MM.1S (cell line): ENCODE measurements around the gene IGFBP2.

Experiments
- DNase-seq: peaks from one replicate; pipeline ENCODE4 v3.0.0-alpha.2; 2015
- H2AFZ ChIP-seq: fragments of 300-600 bp; sonication (generic); 2 replicates; pipeline ENCODE4 v1.6.0; 2016; ENCODE audit warnings: antibody characterized with exemption, low read length
- H3F3A ChIP-seq: fragments of 300-600 bp; sonication (generic); 2 replicates; pipeline ENCODE4 v1.6.1; 2016; ENCODE audit warnings: mild to moderate bottlenecking, antibody characterized with exemption, low read length, moderate library complexity, mixed read lengths; ENCODE audit not compliant: insufficient read depth
- H3K27ac ChIP-seq: fragments of 300-600 bp; sonication (generic); 2 replicates; pipeline ENCODE4 v1.5.1; 2016; ENCODE audit warnings: mild to moderate bottlenecking, low read length
- H3K27me3 ChIP-seq: fragments of 300-600 bp; sonication (generic); replicated peaks from 2 replicates; pipeline ENCODE4 v1.6.0; 2016; ENCODE audit warnings: low read length; ENCODE audit not compliant: insufficient read depth
- H3K36me3 ChIP-seq: fragments of 300-600 bp; sonication (generic); replicated peaks from 2 replicates; pipeline ENCODE4 v1.6.1; 2016; ENCODE audit warnings: mild to moderate bottlenecking, low read length, mixed read lengths; ENCODE audit not compliant: insufficient read depth
- H3K4me1 ChIP-seq: fragments of 300-600 bp; sonication (generic); 2 replicates; pipeline ENCODE4 v1.6.1; 2016; ENCODE audit warnings: low read length, mixed read lengths
- H3K4me2 ChIP-seq: fragments of 300-600 bp; sonication (generic); 2 replicates; pipeline ENCODE4 v1.6.0; 2016; ENCODE audit warnings: low read depth, low read length
- H3K4me3 ChIP-seq: fragments of 300-600 bp; sonication (generic); 2 replicates; pipeline ENCODE4 v1.5.1; 2016; ENCODE audit warnings: low read length, mixed read lengths
- H3K79me2 ChIP-seq: fragments of 300-600 bp; sonication (generic); 2 replicates; pipeline ENCODE4 v1.6.1; 2016; ENCODE audit warnings: mixed run types, low read length, mixed read lengths
- H3K9ac ChIP-seq: fragments of 300-600 bp; sonication (generic); 2 replicates; pipeline ENCODE4 v1.6.1; 2016; ENCODE audit warnings: low read length, mixed read lengths
- H3K9me2 ChIP-seq: fragments of 300-600 bp; sonication (generic); replicated peaks from 2 replicates; pipeline ENCODE4 v1.6.1; 2016; ENCODE audit warnings: mild to moderate bottlenecking, low read length, mixed read lengths; ENCODE audit not compliant: insufficient read depth
- H3K9me3 ChIP-seq: fragments of 300-600 bp; sonication (generic); replicated peaks from 2 replicates; pipeline ENCODE4 v1.6.1; 2016; ENCODE audit warnings: mild to moderate bottlenecking, low read length, mixed read lengths; ENCODE audit not compliant: insufficient read depth
- H4K20me1 ChIP-seq: fragments of 300-600 bp; sonication (generic); 2 replicates; pipeline ENCODE4 v1.6.1; 2016; ENCODE audit warnings: mild to moderate bottlenecking, low read length, moderate library complexity, mixed read lengths; ENCODE audit not compliant: insufficient read depth
- EZH2 ChIP-seq: fragments of 300-600 bp; sonication (generic); optimal IDR thresholded peaks from 2 replicates; pipeline ENCODE3; 2017; ENCODE audit warnings: low read depth, mild to moderate bottlenecking, antibody characterized with exemption, low read length, mixed read lengths
- EZH2phosphoT487 ChIP-seq: fragments of 300-600 bp; sonication (generic); IDR thresholded peaks from 2 replicates; pipeline ENCODE4 v1.6.1; 2018; ENCODE audit warnings: antibody characterized with exemption, low read length
- TF ChIP-seq, protein P1 (sequence below): fragments of 300-600 bp; sonication (generic); IDR thresholded peaks from 2 replicates; pipeline ENCODE4 v1.5.1; 2016; ENCODE audit warnings: antibody characterized with exemption, low read length, mixed read lengths

The IGFBP2 gene

GRCh38 chr2:216687111-216687510 lies 53.9 kb downstream of the IGFBP2 start:
- Histone ChIP-seq H3K4me3 (no peak overlapping the region), H3K27me3 (no peaks in the 10 kb centered on the region), H4K20me1 (no peaks in the 10 kb centered on the region), H3K4me1 (no peaks in the 10 kb centered on the region), H3K9me3 (no peaks in the 10 kb centered on the region), H3K9me2 (no peaks in the 10 kb centered on the region), H3K9ac (no peak overlapping the region), H3K4me2 (no peak overlapping the region), H3K79me2 (no peaks in the 10 kb centered on the region), H3K27ac (no peak overlapping the region), H3F3A (no peaks in the 10 kb centered on the region), H2AFZ (no peak overlapping the region), H3K36me3 (no peaks in the 10 kb centered on the region)
- TF ChIP-seq EZH2phosphoT487: no peak
- TF ChIP-seq EZH2: no peak
- DNase-seq: no peak

DNA sequence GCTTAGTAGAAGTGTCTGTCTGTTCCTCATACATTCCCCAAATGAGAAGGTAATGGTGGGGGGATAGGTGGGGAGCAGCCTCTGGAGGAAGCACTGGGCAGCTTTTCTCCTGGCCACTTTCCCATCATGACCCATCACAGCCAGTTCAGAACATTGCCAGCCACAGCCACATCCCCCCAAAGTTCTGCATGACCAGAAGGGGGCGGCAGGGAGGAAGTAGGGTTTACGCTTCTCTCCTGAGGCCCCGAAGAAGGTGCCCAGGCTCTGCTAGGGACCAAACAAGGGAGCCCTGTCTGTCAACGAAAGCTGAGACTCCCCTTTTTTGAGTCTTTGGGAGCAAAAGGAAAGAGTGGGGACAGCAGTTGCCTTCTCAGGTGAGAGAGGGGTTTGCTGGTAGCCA lies 54.4 kb downstream of the IGFBP2 start:
- H3K4me1 ChIP-seq: no peaks in the 10 kb centered on the region
- no peak for DNase-seq
- H3K4me3 ChIP-seq: no peak overlapping the region
- H3K36me3 ChIP-seq: no peaks in the 10 kb centered on the region
- H4K20me1 ChIP-seq: no peaks in the 10 kb centered on the region
- no peak for TF ChIP-seq EZH2
- TF ChIP-seq, protein P1, sequence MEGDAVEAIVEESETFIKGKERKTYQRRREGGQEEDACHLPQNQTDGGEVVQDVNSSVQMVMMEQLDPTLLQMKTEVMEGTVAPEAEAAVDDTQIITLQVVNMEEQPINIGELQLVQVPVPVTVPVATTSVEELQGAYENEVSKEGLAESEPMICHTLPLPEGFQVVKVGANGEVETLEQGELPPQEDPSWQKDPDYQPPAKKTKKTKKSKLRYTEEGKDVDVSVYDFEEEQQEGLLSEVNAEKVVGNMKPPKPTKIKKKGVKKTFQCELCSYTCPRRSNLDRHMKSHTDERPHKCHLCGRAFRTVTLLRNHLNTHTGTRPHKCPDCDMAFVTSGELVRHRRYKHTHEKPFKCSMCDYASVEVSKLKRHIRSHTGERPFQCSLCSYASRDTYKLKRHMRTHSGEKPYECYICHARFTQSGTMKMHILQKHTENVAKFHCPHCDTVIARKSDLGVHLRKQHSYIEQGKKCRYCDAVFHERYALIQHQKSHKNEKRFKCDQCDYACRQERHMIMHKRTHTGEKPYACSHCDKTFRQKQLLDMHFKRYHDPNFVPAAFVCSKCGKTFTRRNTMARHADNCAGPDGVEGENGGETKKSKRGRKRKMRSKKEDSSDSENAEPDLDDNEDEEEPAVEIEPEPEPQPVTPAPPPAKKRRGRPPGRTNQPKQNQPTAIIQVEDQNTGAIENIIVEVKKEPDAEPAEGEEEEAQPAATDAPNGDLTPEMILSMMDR: peak; percentile 42
- H3K9me2 ChIP-seq: no peaks in the 10 kb centered on the region
- no peak overlapping the region for H3K9ac ChIP-seq
- no peaks in the 10 kb centered on the region for H3K79me2 ChIP-seq
- no peak overlapping the region for H2AFZ ChIP-seq
- no peak overlapping the region for H3K4me2 ChIP-seq
- H3K27ac ChIP-seq: no peak overlapping the region
- no peaks in the 10 kb centered on the region for H3K27me3 ChIP-seq
- peaks cover 4% of the 10 kb centered on the region; the same call in 1 of the 2 replicates for H3F3A ChIP-seq
- no peaks in the 10 kb centered on the region for H3K9me3 ChIP-seq

DNA sequence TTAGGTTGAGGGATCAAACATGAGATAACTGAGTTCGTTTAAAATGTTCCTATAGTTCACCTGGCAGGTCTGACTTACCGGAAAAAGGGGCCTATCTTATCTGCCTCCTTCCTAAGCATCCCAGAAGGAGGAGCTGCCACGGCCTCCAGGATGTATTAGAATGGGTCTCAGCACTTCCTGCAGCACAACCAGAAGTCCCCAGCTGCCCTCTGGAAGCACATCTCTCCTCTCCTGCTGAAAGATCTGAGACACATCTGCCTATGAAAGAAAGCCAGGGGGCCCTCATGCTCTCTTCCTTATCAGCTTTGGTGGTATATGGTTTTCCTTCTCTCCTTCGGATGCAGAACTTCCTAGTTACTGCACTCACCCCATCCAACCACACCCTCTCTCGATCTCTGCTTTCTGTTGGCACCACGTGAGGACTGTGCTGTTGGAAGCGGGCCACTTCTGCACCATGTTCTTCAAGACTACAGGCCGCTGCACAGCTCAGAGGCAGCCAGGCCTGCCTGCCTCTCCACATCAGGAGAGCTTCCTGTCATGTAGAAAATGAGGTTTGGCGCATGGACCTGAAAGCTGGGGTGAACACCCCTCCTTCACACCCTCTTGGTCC lies 55.6 kb downstream of the IGFBP2 start:
- Histone ChIP-seq H3K27ac (no peak overlapping the region), H3K9me2 (no peaks in the 10 kb centered on the region), H3K4me2 (no peak overlapping the region), H3K9me3 (no peaks in the 10 kb centered on the region), H3K4me1 (no peaks in the 10 kb centered on the region), H3K4me3 (no peak overlapping the region), H4K20me1 (no peaks in the 10 kb centered on the region), H3K36me3 (no peaks in the 10 kb centered on the region), H3K79me2 (no peaks in the 10 kb centered on the region), H2AFZ (no peak overlapping the region), H3F3A (peaks cover 7% of the 10 kb centered on the region; the same call in 1 of the 2 replicates), H3K9ac (no peak overlapping the region), H3K27me3 (peaks cover 2% of the 10 kb centered on the region; the same call in 1 of the 2 replicates)
- TF ChIP-seq EZH2phosphoT487 (no peak), EZH2 (no peak)
- TF ChIP-seq, protein P1: no peak
- DNase-seq: no peak

DNA sequence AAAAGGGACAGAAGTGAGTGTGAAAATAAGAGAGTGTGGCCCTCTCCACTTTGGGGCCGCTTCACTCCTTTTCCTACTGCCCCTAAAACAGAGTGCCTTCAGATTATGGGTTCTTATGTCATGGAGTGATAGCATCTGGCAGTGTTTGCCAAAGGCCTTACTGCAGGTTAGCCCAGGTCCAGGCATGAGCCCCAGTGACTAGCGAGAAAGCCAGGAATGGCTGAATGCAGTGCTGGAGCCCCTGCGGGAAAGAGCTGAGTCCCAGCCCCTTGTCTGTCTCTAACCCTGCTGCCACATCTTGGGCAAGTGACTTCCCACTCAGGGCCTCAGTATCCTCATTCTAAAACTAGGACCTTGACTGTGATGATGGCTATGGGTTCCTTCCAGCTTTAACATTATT lies 56.2 kb downstream of the IGFBP2 start:
- peaks cover 7% of the 10 kb centered on the region; the same call in 1 of the 2 replicates for H3F3A ChIP-seq
- no peak overlapping the region for H2AFZ ChIP-seq
- H3K36me3 ChIP-seq: no peaks in the 10 kb centered on the region
- no peaks in the 10 kb centered on the region for H3K4me1 ChIP-seq
- no peak overlapping the region for H3K9ac ChIP-seq
- no peaks in the 10 kb centered on the region for H3K9me3 ChIP-seq
- no peaks in the 10 kb centered on the region for H3K9me2 ChIP-seq
- no peak overlapping the region for H3K27ac ChIP-seq
- no peaks in the 10 kb centered on the region for H4K20me1 ChIP-seq
- no peak overlapping the region for H3K4me3 ChIP-seq
- DNase-seq: no peak
- peaks cover 8% of the 10 kb centered on the region for H3K27me3 ChIP-seq
- no peaks in the 10 kb centered on the region for H3K79me2 ChIP-seq
- TF ChIP-seq EZH2phosphoT487 (no peak), EZH2 (no peak)
- TF ChIP-seq, protein P1: no peak
- H3K4me2 ChIP-seq: no peak overlapping the region
